GM19463 (cell line): ENCODE results near the gene FMO4.
A peak's percentile ranks its signal among the peaks of the same experiment; 100 is the strongest.
"Not testable (repeated sequence)": the region's sequence is repeated elsewhere in the genome, so short reads cannot be mapped to it uniquely, and the experiment has no call there.

Experiments
- ATAC-seq: cut with Tn5 transposase; IDR thresholded peaks from one replicate; pipeline ENCODE4 v1.9.1; 2021; ENCODE audit warnings: mild to moderate bottlenecking, moderate library complexity; ENCODE audit not compliant: unreplicated experiment

FMO4 gene, protein sequence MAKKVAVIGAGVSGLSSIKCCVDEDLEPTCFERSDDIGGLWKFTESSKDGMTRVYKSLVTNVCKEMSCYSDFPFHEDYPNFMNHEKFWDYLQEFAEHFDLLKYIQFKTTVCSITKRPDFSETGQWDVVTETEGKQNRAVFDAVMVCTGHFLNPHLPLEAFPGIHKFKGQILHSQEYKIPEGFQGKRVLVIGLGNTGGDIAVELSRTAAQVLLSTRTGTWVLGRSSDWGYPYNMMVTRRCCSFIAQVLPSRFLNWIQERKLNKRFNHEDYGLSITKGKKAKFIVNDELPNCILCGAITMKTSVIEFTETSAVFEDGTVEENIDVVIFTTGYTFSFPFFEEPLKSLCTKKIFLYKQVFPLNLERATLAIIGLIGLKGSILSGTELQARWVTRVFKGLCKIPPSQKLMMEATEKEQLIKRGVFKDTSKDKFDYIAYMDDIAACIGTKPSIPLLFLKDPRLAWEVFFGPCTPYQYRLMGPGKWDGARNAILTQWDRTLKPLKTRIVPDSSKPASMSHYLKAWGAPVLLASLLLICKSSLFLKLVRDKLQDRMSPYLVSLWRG

DNA sequence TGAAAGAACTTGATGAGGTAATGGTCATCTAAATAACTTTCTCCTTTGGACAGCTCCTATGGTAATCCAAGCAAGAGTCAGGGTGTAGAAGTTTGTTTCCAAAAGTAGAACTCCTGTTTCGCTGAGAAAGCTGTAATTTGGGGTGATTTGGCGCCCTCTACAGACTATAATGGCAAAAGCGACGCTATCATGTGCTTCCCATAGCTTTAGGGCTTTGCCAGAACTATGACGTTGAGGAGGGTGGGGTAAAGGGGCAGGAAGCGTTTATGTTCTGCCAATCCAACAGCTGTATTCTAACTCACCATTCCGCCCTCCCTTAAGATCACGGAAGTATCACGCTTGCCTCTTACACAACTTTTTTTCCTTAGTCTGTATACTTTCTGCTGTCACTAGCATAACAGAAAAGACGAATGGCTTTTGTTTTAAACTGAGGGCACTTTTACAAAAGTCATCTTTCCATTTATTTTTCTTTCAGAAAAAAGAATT is at the start of gene FMO4:
TSS of gene FMO4 (plus strand) at position 349 of the 486 bp plus-strand sequence. CDS start 5,643 bp downstream, outside the sequence.
- peak; percentile 99 for ATAC-seq

DNA sequence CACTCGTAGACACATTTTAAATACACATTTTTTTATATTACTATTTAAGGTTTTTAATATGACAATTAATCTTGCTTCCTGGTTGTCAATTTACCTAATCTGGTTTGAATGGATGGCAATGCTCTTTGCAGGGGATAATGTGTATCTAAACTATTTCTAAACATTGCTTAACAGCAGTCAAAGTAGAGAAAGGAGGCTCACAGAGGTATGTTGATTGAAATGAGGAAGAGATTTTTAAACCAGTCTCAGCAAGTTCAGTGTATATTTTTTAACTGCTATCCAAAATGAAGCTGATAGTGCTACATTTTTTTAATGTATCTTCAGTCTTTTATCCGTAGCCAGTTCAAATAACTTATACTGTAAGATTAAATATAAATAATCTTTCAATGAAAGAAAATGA is 48.3 kb upstream of the FMO4 start:
- no peak for ATAC-seq

DNA sequence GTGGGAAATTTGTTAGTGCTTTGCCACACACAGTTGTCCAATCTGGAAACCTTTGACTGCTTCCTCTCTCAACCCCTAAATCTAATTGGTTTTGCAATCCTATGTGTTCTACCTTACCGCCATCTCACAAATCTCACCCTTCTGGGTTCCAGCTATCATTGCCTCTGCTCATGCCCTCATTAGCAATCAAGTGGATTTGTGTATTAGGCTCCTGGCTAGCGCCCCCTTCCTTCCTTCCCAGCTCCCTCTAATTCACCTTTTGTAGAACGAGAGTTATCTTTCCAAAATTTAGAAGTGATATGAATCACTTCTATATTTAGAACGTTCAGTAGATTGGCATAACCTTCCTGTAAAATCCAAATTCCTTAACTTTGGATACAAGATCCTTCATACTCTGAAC is 47.1 kb upstream of the FMO4 start:
- ATAC-seq = no peak

DNA sequence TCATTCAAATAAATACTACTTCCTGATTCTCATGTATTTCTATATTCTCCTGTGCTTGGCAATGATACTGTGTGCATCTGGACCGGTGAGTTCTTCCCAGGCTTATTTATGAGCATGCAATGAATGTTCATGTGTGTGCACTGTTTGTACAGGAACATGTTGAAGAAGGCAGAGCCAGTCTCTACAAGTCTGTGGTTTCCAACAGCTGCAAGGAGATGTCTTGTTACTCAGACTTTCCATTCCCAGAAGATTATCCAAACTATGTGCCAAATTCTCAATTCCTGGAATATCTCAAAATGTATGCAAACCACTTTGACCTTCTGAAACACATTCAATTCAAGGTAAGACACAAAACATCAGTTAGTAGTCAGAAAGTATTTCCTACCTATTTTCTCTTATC is 46.6 kb upstream of the FMO4 start:
- no peak for ATAC-seq

DNA sequence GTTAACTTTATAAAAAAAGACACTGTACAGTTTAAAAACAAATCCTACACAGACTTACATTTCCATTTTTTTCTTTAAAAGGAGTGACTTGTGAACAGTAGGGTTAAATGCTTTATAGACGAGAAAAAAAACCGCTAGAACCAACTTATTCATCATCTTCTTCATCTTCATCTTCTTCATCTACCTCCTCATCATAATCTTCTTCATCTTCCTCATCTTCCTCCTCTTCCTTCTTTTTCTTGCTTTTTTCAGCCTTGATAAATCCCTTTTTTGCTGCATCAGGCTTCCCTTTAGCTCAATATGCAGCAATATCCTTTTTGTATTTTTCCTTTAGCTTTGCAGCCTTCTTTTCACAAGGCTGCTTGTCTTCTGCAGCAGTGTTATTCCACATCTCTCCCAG is 43.2 kb upstream of the FMO4 start:
- no peak for ATAC-seq

DNA sequence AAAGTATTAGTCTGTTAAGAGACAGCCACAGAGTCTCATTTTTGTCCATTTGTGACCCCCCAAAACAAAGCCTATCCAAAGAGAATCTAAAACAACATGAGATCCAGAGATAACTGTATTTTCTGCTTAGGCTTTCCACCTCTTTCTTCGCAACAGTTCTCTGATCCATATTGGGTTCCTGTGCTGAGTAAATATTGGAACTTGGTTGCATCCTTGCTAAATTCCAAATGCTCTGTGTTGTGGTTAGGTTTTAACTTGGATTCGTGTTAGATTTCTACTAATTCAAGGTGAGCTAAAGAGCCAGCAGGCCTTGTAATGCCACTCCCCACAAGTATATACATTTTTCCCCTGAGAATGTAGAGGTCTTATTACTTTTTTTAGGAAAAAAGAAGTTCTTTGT is 36.4 kb upstream of the FMO4 start:
- ATAC-seq = no peak

DNA sequence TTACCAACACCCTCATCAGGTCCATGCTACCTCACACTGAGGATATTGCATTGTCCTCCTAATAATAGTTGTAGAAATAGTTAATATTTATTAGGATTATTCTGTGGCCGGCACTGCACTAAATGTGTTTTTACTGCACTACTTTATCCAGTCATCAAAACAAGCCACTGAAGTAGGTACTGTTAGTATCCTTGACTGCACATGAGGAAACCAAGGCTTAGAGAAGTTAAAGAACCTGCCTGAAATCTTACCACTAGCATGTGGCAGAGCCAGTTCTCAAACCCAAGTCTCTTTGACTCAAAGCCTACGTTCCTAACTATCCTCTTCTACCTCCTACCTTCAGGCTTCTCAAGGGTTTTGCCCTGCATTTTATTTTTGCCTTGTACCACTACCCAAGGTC is 34.7 kb upstream of the FMO4 start:
- no peak for ATAC-seq

DNA sequence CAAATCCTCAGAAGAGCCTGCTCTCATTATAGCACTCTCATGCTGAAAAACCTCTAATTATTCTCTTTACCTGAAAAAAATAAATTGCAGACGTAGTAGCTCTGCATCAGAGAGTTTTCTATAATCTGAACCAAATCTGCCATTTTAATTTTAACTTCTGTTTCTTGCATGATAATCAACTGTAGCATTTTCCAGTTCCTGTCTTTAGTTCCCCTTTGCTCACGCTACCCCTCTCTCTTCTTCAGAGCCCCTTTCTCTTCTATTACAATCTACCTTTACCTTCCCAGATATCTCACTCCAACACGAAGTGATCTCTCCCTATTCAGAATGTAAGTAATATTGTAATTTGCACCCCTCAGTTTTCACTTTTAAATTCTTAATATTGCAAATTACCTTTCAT is 34.3 kb upstream of the FMO4 start:
- no peak for ATAC-seq

DNA sequence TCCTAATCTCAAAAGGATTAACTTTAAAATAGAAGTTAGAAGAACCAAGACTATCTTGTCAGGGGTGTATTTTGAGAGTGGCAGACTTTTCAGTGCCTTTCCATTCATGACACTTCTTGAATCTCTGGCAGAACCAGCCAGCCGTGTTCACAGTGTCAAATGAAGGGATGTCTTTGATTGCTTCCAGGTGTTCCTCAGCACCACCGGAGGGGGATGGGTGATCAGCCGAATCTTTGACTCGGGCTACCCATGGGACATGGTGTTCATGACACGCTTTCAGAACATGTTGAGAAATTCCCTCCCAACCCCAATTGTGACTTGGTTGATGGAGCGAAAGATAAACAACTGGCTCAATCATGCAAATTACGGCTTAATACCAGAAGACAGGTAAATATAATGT is 33.4 kb upstream of the FMO4 start:
- ATAC-seq = no peak

DNA sequence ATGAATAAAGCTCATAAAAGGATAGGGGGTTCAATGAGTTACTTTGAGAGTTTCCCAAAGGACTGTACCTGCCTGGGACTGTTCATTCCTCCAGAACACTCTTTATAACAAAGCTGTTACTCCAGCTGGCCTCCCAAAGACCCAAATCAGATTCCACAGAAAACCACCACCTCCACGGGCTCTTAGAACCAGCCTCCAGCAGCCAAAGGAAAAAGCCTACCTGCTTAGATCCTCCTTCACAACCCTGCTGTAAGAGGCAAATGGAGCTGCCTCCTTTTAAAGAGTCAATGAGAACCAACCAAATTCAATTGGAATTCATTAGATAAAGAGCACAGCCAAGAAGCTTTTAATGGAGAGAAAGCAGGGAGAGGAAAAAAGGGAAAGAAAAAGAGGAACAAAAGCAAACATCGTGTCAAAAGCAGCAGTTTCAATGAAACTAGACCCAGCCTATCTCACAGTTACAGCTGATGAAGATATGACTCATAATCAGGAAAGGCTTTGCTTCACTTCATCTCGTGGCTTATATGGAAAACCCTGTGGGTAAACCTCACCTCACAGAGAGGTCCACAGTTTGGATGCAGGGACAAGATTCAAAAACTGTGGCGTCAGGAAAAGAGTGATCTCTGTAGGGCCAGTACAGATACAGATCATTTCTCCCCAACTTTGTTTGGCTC is 27.8 kb upstream of the FMO4 start:
- peak; percentile 60 for ATAC-seq

DNA sequence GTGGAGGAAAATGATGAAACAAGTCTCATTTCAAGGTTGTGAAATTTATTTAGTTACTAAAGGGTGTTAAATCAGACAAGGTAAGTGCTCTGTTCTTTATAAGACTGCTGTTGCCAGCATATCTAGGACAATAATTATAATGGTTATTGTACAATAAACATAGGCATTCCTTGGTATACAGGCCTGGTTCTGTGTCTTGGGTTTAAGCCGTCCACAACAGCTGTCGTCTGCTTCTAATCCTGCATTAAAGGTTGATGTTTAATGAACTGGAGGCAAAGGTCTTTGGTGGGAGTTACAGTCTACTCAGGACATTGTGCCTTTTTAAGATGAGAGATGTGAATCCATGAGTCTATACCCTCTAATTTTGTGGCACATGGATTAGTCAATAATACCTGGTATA is 23.4 kb upstream of the FMO4 start:
- ATAC-seq = no peak

DNA sequence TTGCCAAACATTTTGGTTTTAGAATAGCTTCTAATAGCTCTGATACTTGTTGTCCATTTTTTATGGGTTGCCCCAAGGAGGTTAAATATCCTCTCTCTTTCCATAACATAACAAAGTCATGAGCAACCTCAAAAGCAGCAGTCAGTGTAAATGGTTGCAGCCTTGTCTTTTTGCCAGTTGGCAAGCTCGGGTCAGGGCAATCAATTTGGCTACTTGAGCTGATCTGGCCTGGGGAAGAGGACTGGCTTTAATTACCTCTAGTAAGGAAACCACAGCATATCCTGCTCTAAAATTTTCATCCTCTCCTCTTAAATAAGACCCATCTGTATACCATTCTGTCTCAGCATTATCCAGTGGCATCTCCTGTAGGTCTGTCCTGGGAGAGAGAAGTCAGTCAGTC is 21.2 kb upstream of the FMO4 start:
- ATAC-seq = no peak

DNA sequence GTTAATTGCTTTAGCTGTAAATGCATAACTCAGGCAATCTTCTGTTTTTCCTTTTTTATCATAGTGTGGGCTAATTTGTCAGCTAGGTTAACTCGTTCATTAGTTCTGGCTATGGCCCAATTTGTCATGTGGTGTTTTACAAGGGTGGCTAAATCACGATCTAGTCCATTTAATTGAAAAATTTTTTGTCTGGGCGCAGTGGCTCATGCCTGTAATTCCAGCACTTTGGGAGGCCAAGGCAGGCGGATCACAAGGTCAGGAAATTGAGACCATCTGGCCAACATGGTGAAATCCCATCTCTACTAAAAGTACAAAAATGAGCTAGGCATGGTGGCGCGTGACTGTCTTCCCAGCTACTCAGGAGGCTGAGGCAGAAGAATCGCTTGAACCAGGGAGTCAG is 18.6 kb upstream of the FMO4 start:
- ATAC-seq = not testable (repeated sequence)

DNA sequence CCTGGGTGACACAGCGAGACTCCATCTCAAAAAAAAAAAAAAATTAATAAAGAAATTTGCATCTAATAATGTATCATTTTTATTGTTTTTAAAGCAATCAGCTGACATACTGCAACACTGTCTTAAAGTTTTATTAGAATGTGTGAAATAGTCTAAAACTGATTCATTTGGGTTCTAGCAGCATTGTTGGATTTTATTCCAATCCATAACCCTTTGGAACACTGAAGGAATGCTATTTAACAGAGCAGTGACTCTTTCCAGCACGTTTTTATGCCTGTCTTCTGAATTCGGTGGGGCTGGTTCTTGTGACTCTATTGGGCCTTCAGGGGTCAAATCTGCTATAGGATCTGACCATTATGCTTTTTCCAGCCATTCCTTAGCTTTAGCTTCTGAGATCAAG is 18.2 kb upstream of the FMO4 start:
- ATAC-seq = no peak

DNA sequence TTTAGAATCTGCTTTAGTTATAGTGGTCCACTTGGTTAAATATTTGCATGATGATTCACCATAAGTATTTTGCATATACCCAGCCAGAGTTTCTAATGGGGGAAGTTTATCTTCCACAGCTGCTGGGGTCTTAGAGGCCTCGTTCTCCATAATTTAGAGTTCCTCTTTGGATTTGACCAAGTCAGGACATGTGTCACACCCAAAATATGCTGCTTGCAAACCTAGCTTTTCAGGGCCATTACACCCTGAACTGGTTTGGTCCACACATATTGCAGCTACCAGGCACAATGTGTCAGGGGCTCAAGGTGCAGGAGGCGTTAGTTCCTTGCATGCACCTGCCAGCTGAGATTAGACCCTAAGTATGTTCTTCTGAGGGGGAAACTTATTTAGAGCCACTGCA is 17.1 kb upstream of the FMO4 start:
- no peak for ATAC-seq

DNA sequence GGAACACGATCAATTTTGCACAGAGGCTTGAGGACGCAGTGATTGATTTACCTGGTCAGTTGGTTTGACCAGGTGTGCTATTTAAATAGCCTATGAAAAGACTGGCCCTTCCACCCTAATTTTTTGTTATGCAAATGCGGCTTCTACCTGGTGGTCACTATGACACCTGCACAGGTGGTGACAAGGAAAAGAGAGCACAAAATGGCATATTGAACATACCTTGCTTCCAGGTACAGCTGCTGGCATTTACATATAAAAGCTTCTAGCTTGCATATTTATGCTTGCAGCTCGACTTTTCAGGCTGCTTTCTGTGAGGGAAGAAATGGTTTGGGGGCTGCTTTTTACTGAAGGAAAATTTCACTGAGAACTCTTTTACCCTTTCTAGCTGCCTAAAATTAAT is 15.3 kb upstream of the FMO4 start:
- no peak for ATAC-seq

DNA sequence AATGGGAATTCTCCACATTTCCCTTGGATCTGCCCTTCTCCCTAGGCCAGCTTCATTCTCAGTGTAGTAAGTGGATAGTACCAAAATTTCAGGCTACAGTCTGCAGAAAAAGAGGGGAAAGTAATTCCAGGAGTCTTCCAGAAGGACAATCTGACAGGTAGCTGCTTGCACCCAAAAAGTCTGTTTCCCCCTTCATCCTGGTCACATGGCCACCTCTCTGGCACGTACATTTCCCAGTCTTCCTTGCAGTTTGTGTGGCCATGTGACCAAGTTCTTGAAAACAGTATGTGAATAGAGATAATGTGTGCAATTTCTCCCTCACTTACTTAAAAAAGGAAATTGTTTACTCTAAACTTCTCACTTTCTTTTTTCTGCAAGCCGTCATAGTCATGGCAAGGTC is 14.6 kb upstream of the FMO4 start:
- no peak for ATAC-seq

DNA sequence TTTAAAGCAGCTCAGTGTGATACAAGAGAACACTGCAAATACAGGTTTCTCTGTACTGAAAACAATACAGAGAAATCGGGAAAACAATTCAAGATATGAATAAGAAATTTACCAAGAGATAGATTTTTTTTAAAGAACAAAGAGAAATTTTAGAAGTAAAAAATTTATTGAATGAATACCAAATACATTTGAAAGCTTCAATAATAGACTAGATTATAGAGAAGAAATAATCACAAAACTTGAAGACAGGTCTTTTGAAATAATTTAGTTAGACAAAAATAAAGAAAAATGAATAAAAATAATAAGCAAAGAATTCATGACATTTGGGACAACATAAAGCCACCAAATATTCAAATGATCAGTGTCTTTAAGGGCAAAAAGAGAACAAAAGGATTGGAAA is 13.6 kb upstream of the FMO4 start:
- ATAC-seq = no peak

DNA sequence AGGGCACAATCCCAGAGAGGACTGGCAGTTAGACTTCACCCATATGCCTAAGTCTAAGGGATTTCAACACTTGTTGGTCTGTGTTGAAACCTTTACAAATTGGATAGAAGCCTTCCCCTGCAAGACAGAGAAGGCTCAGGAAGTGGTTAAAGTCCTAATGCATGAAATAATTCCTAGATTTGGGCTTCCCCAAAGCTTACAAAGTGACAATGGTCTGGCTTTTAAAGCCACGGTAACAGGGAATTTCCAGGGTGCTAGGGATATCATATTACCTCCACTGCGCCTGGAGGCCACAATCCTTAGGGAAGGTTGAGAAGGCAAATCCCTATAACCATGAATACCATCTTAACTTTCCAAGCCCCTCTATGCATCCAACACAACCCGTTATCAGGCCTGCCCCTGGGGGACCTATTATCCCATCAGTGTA is 3.3 kb upstream of the FMO4 start:
- no peak for ATAC-seq

DNA sequence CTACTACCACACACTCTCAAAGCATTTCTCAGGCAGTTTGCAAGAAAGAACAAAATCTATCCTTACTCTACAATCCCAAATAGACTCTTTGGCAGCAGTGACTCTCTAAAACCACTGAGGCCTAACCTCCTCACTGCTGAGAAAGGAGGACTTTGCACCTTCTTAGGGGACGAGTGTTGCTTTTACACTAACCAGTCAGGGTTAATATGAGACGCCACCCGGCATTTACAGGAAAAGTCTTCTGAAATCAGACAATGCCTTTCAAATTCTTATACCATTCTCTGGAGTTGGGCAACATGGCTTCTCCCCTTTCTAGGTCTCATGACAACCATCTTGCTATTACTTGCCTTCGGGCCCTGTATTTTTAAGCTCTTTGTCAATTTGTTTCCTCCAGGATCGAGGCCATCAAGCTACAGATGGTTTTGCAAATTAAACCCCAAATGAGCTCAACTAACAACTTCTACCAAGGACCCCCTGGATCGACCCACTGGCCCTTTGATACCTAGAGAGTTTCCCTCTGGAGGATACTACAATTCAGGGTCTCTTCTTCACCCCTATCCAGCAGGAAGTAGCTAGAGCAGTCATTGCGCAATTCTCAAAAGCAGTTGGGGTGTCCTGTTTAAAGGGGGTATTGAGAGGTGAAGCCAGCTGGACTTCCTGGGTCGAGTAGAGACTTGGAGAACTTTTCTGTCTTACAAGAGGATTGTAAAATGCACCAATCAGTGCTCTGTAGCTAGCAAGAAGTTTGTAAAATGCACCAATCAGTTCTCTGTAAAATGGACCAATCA is 2.0 kb upstream of the FMO4 start:
- no peak for ATAC-seq

DNA sequence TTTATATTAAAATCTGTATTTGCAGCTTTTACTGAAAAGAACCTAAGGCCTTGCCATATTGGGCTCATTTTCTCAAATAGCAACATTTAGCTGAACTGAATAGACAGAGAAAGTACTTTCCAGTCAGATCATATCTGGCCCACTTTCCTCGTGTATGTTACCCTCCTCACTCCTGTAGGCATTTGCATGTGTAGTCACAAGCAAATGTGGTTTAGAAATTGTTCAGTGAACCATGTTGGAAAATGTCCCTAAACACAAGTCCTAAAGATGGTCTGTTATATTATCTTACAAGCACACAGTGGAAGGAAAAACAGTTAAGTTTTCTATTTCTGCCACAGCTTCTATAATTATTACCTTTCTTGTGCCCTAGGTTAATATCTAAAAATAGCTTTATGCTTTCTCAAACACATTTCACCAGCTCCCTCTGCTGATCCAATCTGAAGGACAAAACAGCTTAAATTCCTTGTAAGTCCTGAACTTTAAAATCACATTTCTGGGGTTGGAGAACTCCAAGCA is 606 bp upstream of the FMO4 start:
- peak; percentile 41 for ATAC-seq
